ENCODE measurements around the gene EBPL.

DNA sequence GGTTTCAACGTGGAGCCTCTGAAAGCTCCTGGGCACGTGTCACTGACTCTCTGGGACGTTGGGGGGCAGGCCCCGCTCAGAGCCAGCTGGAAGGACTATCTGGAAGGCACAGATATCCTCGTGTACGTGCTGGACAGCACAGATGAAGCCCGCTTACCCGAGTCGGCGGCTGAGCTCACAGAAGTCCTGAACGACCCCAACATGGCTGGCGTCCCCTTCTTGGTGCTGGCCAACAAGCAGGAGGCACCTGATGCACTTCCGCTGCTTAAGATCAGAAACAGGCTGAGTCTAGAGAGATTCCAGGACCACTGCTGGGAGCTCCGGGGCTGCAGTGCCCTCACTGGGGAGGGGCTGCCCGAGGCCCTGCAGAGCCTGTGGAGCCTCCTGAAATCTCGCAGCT lies 60.7 kb downstream of the EBPL start:
- TF ChIP-seq CTCF (IDR thresholded peaks at IDR 0.05) (no peak), POLR2A (IDR thresholded peaks at IDR 0.05) (no peak)
